T-helper 1 cell treated with Interleukin-12 subunit alpha and Interleukin-12 subunit beta and Interleukin-4 antibody, amounts not matched to agents 30 ng/mL and 1 ng/mL, for 36 hours (primary cell): ENCODE measurements around the gene ZNF516. TPM values are rescaled to one million over a fixed set of nuclear protein-coding genes. Genes with fewer than 3 reads are reported as not detected.

ENCODE experiments used
- intact Hi-C: fragments of 100-400 bp; cut with micrococcal nuclease; formaldehyde crosslinking; loops from one replicate; pipeline ENCODE4 v1.15.1; 2024
- total RNA-seq: library from RNA; stranded (reverse); gene quantifications from 2 replicates; pipeline ENCODE4 v1.2.3, GENCODE V29; 2022

ZNF516 gene
- total RNA-seq, 1 donor from 2014 or later: 1.8 TPM

GRCh38 chr18:76491776-76492668, 3.0 kb downstream of the ZNF516 start:
- intact Hi-C loops: loop anchor here (1.0 to 10.0 kb wide), 11 partner anchors 81 to 1993 kb away; partner anchors contain the start of genes TSHZ1 and ZNF407

- intact Hi-C loops: loop anchor here (5.0 to 10.0 kb wide), 4 partner anchors 94 to 1419 kb away; no protein-coding TSS in a partner anchor
Measured at GRCh38 chr18:76491473-76491775, 3.6 kb downstream of the ZNF516 start.

- intact Hi-C loops: loop anchor here (5.0 to 10.0 kb wide), 4 partner anchors 94 to 1419 kb away; no protein-coding TSS in a partner anchor
Measured at GRCh38 chr18:76490670-76491472, 4.2 kb downstream of the ZNF516 start.

- intact Hi-C loops: loop anchor here (5.0 to 10.0 kb wide), 4 partner anchors 93 to 1418 kb away; no protein-coding TSS in a partner anchor
Measured at GRCh38 chr18:76490033-76490432, 5.0 kb downstream of the ZNF516 start.

GRCh38 chr18:76489081-76489480, 6.0 kb downstream of the ZNF516 start:
- intact Hi-C loops: no loop called here

GRCh38 chr18:76488190-76488589, 6.9 kb downstream of the ZNF516 start:
- intact Hi-C loops: no loop called here

- intact Hi-C loops: no loop called here
Measured at GRCh38 chr18:76487782-76488181, 7.3 kb downstream of the ZNF516 start.

- intact Hi-C loops: no loop called here
Measured at GRCh38 chr18:76487070-76487469, 8.0 kb downstream of the ZNF516 start.

GRCh38 chr18:76486574-76486973, 8.5 kb downstream of the ZNF516 start:
- intact Hi-C loops: no loop called here

- intact Hi-C loops: no loop called here
Measured at GRCh38 chr18:76486038-76486437, 9.0 kb downstream of the ZNF516 start.

GRCh38 chr18:76484749-76485387, 10.2 kb downstream of the ZNF516 start:
- intact Hi-C loops: no loop called here

- intact Hi-C loops: no loop called here
Measured at GRCh38 chr18:76483780-76484179, 11.3 kb downstream of the ZNF516 start.

GRCh38 chr18:76482971-76483691, 11.9 kb downstream of the ZNF516 start:
- intact Hi-C loops: no loop called here

GRCh38 chr18:76482267-76482666, 12.8 kb downstream of the ZNF516 start:
- intact Hi-C loops: no loop called here

- intact Hi-C loops: no loop called here
Measured at GRCh38 chr18:76480913-76481312, 14.1 kb downstream of the ZNF516 start.

GRCh38 chr18:76479351-76480238, 15.4 kb downstream of the ZNF516 start:
- intact Hi-C loops: no loop called here

GRCh38 chr18:76476665-76477561, 18.1 kb downstream of the ZNF516 start:
- intact Hi-C loops: no loop called here

- intact Hi-C loops: no loop called here
Measured at GRCh38 chr18:76475450-76476194, 19.4 kb downstream of the ZNF516 start.
